Measurements from ENCODE around the gene HRCT1.
"Not testable (repeated sequence)": the region's sequence is repeated elsewhere in the genome, so short reads cannot be mapped to it uniquely, and the experiment has no call there.

HRCT1 gene

DNA sequence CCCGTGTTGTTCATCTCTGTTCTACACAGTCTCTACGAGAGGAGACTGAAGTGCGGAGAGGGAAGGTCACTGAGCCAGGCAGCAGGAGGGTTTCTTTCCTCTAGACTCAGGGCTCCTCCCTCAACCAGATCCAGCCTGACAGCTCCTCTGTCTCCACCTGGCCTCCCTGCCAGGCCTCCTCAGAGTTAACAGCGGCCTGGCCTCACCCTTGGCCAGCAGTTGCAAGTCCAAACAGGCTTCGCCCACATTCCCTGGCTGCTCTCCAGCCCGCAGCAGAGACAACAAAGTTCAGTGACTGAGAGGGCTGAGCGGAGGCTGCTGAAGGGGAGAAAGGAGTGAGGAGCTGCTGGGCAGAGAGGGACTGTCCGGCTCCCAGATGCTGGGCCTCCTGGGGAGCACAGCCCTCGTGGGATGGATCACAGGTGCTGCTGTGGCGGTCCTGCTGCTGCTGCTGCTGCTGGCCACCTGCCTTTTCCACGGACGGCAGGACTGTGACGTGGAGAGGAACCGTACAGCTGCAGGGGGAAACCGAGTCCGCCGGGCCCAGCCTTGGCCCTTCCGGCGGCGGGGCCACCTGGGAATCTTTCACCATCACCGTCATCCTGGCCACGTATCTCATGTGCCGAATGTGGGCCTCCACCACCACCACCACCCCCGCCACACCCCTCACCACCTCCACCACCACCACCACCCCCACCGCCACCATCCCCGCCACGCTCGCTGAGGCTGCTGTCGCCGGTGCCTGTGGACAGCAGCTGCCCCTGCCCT, at the start of gene HRCT1:
TSS of gene HRCT1 (plus strand) at position 291 of the 768 bp plus-strand sequence. CDS start at position 377, 86 bp downstream.
- DNase-seq (ENCODE audit: low spot score) = peak; percentile 91

DNA sequence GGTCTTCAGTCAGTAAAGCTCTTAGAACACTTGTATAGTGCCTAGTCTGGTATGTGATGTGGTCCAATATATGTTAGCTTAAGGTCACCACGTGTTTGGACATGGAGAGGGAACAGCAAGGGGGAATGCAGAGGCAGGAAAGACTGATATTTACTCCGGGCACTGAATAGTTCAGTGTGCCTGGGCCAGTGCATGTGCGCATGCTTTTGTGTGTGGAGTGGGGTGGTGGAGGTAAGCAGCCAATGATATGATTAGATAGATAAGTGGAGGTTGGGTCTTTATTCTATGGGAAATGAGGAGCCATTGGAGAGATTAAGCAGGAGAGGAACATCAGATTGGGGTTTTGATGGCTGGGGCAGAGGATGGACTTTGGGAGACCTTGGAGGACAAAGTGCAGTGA, 49.8 kb upstream of the HRCT1 start:
- no peak for DNase-seq (ENCODE audit: low spot score)

DNA sequence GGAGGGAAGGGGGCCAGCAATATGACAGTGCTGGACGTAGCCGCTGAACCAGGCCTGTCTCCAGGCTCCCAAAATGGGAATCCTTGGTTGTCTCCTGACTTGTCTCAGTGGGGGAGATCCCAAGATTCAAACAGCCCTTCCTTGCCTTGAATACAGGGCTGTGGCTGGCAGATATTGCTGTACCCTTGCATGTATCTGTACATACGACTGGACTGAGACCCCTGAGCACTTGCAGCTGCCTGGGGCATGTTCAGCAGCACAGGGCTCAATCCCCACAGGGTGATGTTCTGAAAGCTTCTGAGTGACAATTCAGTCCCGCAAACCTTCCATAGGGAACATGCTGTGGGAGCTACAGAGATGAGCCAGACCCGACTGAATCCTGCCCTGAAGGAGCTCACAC, 49.1 kb upstream of the HRCT1 start:
- DNase-seq (ENCODE audit: low spot score) = no peak

DNA sequence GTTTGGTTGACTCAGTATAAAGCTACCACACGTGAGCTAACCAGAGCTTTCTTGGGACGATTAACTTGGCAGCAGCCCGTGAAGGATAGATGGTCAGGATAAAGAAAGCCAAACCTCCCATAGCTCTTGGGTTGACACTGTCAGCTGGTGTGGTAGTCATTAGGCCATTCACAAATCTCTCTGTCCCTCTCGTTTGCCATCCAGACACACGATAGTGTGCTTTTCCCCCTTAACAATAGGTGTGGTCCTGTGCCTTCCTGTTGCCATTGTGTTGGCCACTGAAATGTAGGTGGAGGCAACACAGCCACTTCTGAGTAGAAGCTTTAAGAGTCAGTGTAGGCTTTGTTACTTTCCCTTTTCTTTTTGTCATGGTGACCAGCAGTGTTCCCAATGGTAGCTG, 47.5 kb upstream of the HRCT1 start:
- DNase-seq (ENCODE audit: low spot score) = no peak

DNA sequence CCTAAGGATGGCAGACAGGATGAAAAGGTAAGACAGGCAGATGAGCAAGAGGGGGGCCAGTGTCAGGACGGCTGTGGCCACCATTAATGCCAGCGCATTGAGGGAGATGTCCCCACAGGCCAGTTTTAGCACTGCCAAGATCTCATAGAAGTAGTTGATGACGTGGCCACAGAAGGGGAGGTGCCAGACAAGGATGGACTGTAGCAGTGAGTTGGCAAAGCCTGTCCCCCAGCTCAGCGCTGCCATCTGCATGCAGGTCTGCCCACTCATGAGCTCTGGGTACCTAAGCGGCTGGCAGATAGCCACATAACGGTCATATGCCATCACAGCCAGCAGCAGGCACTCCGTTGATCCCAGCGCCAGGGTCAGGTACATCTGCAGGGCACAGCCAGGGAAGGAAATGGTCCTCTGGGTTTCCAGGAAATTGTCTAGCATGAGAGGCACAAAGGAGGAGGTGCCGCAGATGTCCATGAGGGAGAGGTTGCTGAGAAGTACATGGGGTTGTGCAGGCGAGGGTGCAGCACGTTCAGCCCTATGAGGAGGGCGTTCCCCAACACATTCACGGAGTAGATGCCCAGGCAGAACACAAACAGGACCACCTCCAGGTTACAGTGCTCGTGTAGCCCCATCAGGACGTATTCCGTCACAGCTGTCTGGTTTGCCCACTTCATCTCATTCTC, 46.6 kb upstream of the HRCT1 start:
- peak; percentile 21 for DNase-seq (ENCODE audit: low spot score)

DNA sequence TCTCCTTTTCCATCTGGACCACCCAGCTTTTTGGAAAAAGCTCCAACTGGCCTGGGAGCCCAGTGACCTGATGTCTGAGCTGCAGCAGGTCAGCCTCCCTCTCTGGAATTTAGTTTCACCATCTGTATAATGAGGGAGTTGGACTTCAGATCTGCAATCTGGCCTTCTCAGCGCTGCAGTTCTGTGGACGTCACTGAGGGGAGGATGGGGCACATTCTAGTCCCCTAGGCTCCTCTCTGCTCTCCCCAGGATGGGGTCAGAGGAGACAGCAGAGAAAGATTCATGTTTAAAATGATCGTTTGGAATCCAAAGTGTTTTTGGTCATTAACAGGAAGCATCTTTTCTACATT, 46.0 kb upstream of the HRCT1 start:
- no peak for DNase-seq (ENCODE audit: low spot score)

DNA sequence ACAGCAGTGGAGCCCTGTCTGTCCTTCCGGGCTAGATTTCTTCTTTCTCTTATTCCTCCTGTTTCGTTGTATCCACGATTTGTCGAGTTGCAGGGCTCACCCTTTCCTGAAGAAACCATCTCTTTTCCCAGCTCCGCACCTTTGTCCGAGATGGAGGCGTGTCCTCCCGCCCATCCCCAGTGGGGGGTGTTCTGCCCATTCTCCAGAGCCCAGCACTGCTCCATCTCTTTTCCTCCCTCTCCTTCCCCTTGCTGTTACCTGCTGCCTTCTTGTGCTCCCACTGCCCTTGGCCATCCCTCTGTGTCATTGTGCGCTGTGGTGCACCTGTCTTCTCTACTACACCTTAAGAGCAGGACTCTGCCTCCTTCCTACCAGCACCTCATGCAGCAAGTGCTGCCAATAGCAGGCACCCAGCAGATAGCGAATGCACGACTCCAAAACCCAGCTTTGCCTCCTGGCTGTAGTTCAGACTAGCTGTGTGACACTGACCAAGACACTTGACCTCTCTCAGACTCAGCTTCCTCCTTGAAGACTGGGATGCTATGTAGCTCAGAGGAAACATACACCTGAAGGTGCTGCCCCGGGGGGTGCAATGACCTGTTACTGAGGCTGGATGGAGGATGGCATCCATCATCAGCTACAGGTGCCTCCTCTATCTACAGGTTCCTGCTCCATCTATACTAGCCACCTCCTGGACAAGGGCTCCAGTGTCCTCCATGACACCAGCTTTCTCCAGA, 44.7 kb upstream of the HRCT1 start:
- no peak for DNase-seq (ENCODE audit: low spot score)

DNA sequence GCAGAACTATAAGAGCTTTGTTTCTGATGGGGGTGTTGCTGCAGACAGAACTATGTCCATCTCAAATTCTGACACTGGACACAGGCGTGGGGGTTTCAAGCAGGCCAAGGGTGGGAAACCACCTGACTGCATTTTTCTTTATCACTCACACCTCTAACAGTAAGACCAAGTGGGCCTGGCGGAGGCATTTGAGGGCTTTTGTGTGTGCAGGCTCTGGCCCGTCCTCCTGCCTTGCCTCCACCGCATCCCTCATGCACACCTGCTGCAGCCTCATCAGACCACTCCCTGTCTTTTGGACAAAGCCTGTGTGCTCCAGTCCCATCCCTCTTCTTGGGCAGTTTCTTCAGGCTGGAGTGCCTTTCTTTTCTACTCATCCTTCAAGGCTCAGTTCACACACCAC, 43.7 kb upstream of the HRCT1 start:
- no peak for DNase-seq (ENCODE audit: low spot score)

DNA sequence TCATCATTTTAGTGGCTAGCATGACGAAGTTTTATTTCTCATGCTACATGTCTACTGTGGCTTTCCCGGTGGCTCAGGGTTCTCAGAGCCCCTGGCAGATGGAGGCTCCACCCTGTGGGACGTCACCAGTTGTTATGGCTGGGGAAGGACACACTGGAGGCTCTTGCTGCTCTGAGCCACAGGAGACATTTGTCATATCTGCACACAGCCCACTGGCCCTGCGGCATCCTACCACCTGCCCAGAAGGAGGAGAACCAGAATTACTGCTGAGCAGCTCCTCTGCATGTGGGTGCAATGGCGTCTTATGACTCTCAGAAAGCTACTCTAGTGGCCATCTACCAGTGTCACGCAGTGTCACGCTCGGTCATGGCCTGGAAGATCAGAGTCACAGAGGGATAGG, 42.4 kb upstream of the HRCT1 start:
- no peak for DNase-seq (ENCODE audit: low spot score)

DNA sequence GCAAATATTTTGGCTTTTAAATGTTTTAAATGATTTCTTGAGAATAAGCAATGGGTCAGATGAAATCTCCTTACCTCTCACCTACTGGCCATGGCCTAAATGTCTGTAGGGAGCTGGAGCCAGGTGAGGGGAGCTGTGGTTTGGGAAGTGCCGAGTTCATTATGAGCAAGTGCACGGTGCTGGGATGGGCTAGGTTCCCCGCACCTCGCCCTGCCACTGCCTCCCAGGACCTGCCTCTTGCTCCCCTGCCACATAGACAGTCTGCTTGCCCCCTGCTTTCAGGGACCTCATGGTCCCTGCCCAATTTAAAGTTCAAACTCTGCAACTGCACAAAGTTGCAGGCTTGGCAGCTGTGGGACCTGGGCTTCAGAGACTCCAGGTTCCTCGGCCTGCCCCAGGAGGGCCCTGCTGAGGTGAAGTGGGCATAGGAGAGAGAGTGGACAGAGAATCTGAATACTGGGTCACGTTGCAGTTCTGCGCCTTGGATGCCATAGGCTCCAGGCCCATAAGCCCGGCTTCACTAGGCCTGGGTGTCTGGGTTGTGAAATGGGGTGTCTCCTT, 41.2 kb upstream of the HRCT1 start:
- no peak for DNase-seq (ENCODE audit: low spot score)

DNA sequence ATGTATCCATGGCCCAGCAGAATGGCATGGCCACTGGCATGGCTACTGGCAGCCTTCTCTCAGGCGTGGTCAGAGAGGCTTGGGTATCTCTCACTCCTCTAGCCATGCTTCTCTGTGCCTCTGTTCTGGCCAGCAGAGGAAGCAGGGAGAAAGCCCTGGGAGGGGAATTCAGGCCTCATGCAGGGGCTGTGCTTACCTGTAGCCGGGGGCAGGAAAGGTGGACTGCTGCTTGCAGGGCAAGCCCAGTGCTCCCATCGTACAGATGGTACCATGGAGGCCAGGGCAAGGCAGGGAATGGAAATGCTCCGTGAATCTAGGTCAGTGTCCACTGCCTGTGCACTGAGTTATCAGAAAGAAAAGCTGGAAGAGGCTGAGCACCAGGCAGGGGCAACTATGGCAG, 38.5 kb upstream of the HRCT1 start:
- no peak for DNase-seq (ENCODE audit: low spot score)

DNA sequence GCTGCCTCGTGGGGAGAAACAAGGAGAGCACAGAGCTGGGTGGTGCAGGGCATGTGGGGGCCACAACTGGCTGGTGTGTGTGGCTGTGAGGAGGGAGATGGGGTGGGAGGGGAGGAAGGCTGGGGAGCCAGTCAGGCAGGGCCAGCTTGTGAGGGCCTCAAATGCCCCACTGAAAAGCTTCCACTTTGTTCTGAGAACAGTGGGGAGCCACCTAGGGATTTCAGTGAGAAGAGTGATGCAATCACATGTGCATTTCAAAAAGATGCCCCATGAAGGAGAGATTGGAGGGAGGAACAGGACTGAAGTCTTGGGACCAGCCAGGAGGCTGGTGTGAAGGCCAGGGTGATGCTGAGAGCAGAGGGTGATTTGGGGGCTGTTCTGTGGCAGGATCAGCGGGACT, 37.1 kb upstream of the HRCT1 start:
- no peak for DNase-seq (ENCODE audit: low spot score)

DNA sequence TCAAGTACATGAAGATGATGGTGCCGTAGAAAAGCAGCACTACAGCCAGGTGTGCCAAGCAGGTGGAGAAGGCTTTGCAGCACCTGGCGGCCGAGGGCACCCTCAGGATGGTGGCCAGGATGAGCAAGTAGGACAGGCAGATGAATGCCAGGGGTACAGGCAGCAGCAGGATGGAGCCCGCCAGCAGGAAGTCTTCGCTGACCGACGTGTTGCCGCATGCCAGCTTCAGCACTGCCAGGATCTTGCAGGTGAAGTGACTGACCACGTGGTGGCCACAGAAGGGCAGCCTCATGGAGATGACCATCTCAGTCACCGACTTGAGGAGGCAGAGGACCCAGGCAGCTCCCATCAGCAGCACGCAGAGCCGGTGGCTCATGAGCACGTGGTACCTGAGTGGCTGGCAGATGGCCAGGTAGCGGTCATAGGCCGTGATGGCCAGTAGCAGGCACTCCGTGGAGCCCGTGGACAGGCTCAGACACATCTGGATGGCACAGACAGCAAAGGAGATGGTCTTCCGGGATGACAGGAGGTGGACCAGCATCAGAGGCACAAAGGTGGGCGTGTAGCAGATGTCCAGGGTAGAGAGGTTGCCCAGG, 36.3 kb upstream of the HRCT1 start:
- no peak for DNase-seq (ENCODE audit: low spot score)

DNA sequence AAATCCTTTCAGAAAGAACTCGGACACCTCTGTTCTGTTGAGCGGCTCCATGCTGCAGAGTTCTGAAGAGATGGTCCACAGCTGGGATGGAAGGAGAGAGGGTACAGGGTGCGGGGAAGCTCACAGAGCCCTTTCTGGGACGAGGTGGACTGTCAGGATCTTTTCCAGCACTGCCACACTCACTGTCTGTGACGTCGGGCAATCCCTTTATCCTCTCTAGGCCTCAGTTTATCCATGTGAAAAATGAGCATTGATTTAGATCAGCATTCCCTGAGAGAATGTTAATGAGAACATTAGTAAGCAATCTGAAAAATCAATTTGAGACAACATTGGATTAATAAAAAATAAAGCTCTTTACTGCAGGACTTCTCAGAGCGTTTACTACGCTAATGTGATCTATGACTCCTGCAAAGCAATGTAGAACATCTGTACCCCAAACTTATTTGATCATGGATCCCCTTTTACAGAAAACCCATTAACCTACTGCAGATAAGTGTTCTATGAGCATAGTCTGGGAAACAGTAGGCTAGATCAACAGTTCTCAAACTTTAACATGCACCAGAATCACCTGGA, 35.6 kb upstream of the HRCT1 start, which contains the start of gene OR13J1:
TSS of gene OR13J1 (minus strand) at position 51 of the 573 bp plus-strand sequence. CDS start at position 51, 0 bp downstream.
- no peak for DNase-seq (ENCODE audit: low spot score)

DNA sequence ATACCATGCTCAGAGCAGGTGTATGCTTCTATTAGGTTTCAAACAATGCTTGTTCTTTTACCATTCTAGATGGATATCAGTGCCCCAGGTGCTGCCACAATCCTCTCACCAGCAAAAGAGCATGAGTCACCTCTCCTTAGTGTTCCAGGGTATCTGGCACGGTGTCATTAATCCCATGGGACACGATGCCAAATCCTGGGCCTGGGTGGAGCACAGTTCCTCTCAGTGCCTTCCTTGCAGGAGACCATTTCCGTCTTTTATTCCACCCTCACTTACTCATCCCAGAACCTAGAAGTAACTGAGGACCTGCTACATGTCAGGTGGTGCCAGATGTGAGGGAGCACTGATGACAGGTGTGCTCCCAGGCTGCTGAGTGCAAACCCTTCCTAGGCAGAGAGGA, 34.5 kb upstream of the HRCT1 start:
- DNase-seq (ENCODE audit: low spot score) = no peak

DNA sequence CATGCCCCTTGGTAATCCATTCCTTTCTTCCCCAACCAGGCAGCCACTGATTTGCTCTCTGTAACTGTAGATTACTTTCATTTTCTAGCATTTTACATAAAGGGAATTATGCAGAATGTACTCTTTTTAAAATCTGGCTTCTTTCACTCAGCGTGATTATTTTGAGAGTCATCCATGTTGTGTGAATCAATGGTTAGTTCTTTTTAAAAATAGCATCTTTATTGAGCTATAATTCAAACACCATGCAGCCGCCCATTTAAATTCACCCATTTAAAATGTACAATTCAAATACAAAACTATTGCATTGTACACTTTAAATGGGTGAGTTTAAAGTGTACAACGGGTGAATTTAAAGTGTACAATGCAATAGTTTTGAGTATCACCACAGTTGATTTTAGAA, 33.5 kb upstream of the HRCT1 start:
- DNase-seq (ENCODE audit: low spot score) = no peak

DNA sequence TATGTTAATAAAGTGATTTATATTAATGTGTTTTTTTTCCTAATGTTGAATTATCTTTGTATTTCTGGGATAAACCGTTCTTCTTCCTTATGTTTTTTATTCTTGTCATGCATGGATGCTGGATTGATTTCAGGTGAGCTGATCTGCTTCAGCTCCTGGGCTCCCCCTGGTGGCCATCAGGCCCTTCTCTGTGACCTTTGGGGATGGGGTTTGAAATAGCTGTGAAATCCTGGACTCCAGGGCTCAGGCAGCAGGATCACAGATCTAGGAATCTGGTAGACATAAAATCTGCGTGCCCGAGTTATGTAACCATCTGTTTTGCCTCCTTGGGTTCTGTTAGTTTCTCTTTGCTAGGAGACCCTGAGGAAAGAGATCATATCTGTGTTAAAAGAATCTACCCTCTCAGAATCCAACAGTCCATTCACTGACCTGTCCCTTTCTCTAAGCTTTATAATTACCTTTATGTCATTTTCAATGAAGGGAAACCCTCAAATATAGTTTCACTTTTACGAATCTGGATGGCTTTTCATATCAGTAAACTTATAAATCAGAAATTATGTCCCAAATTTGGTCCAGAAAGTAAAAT, 23.6 kb upstream of the HRCT1 start:
- peak; percentile 84 for DNase-seq (ENCODE audit: low spot score)

DNA sequence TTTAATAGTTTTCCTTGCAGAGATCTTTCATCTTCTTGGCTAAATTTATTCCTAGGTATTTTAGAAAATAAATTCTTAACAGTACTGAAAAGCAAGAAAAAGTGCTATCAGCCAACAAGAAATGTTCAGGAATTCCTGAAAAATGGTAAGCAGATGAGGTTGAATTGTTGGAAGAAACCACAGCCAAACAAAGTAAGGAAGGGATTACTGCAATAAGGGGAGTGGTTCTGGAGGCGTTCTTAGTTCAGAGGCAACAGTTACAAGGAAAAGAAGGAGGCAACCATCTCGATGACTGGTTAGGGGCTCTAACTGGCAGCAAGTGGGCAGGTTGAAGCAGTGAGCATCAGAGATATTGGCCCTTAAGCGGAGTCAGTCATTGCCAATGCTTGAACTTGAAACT, 23.0 kb upstream of the HRCT1 start:
- peak; percentile 73 for DNase-seq (ENCODE audit: low spot score)

DNA sequence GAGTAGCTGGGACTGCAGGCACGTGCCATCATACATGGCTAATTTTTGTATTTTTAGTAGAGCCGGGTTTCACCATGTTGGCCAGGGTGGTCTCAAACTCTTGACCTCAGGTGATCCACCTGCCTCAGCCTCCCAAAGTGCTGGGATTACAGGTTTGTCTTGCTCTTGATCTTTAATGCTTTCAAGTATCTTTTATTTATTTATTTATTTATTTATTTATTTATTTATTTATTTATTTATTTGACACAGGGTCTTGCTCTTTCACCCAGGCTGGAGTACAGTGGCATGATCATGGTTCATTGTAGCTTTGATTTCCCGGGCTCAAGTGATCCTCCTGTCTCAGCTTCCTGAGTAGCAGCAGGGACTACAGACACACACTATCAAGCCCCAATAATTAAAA, 21.1 kb upstream of the HRCT1 start:
- DNase-seq (ENCODE audit: low spot score) = not testable (repeated sequence)

DNA sequence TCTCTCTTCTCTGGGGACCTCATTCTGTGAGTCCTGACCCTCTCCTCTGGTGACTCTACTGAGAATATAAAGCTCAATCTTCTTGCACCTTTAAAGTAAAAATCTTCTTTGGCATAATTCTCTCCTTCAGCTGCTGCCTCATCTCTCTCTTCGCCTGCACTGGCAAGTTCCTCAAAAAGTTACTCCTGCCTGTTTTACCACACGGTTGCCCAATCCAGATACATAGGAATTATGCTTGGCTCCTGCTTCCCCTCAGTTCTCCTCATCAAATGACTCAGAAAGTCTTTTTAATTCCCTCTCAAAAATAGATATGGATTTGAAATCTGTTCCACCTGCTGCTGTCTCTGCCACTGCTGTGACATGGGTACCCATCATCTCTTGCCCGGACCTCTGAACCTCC, 14.4 kb upstream of the HRCT1 start:
- DNase-seq (ENCODE audit: low spot score) = peak; percentile 47

DNA sequence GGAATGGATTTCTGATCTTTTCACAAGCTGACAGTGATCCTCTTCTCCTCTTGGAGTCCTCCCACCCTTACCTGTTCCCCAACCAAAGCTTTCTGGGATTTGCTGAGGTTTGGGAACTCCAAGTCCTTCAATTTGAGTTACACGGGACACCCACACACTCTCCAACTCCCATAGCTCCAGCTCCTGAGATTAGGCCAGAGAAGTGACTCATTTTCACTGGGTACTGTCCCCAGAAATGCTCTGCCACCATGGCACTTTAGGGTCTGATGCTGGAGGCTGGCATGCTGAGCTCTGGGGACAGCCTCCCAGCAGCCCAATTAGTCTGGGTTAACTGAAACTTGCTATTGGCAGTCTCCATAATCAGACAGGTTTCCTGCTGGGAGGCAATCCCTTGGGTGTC, 14.0 kb upstream of the HRCT1 start:
- DNase-seq (ENCODE audit: low spot score) = no peak

DNA sequence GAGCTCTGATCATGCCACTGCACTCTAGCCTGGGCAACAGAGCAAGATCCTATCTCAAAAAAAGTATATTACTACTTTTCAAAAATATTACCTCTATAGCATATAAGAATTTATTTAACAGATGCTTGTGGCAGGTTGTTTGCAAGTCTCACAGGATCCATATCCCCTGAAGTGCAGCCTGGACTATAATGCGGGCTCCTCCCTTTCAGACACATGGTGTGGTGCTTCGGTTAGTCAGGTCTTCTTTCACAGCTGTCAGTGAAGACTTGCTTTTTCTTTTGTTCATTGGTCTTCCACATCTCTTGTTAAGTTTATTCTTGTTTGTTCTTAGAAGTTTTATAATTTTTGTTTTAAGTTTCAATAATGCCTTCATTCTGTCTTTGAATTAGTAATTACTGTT, 9.4 kb upstream of the HRCT1 start:
- DNase-seq (ENCODE audit: low spot score) = no peak

All from GM03348 (cell line).